A549 (cell line): ENCODE data around the gene CPA5. TPM values are rescaled to one million over a fixed set of nuclear protein-coding genes. Genes with fewer than 3 reads are reported as not detected.

Source experiments
- ATAC-seq, 2 experiments: fragments of 200-7000 bp in 1 of 2; fragments of >200 bp in 1 of 2; cut with Nextera tagmentation in 1 of 2; cut with Tn5 transposase in 1 of 2; 3 replicates each; pipeline versions ENCODE4 v1.8.0 to v1.9.1; 2018 to 2020; ENCODE audit warnings: mild to moderate bottlenecking in 1 of 2, moderate library complexity in 1 of 2
- CTCF ChIA-PET: fragments of 300-600 bp; sonication (Branson Sonifier 250); formaldehyde crosslinking; extraction: SDS; loops from one replicate; lab custom pipeline; 2021; ENCODE audit warnings: antibody characterized with exemption, inconsistent platforms; lab: Yijun Ruan, JAX
- POLR2A ChIA-PET: fragments of 350-600 bp; formaldehyde crosslinking; extraction: SDS; loops from one replicate; lab custom pipeline; 2021; ENCODE audit warnings: antibody characterized with exemption, inconsistent platforms; lab: Yijun Ruan, JAX
- DNase-seq, 2 experiments: peaks; one replicate each; pipeline versions ENCODE4 v3.0.0 to v3.0.0-alpha.2; 2011 to 2016; ENCODE audit warnings: low read depth in 1 of 2, low spot score in 1 of 2
- FAIRE-seq: peaks from 2 replicates; lab custom pipeline; 2011; peaks lifted over from hg19 to GRCh38; lab: Jason Lieb, UNC
- H3K27ac ChIP-seq, 2 experiments: fragments of >200 bp; sonication (Bioruptor Twin); formaldehyde crosslinking; 3 replicates each; pipeline ENCODE4 v1.5.1; 2016 to 2017
- H3K4me1 ChIP-seq: fragments of >200 bp; sonication (Bioruptor Twin); formaldehyde crosslinking; 3 replicates; pipeline ENCODE4 v1.6.1; 2016
- H3K4me2 ChIP-seq: fragments of >200 bp; sonication (Bioruptor Twin); formaldehyde crosslinking; 3 replicates; pipeline ENCODE4 v1.6.1; 2016
- H3K4me3 ChIP-seq: fragments of >200 bp; sonication (Bioruptor Twin); formaldehyde crosslinking; 3 replicates; pipeline ENCODE4 v1.5.1; 2016
- H3K9me3 ChIP-seq: fragments of >200 bp; sonication (Bioruptor Twin); formaldehyde crosslinking; 3 replicates; pipeline ENCODE4 v1.6.1; 2016
- CBX8 ChIP-seq: fragments of 200-600 bp; sonication (generic); IDR thresholded peaks from 2 replicates; pipeline ENCODE4 v1.6.1; 2016
- CHD4 ChIP-seq: fragments of 200-600 bp; sonication (generic); IDR thresholded peaks from 2 replicates; pipeline ENCODE4 v1.6.1; 2016; ENCODE audit warnings: antibody characterized with exemption, mild to moderate bottlenecking, borderline replicate concordance
- CTCF ChIP-seq: fragments of >200 bp; sonication (Bioruptor Twin); formaldehyde crosslinking; IDR thresholded peaks from 3 replicates; pipeline ENCODE4 v1.5.1; 2016
- EHF ChIP-seq: fragments of 250-450 bp; sonication (Bioruptor Pico); IDR thresholded peaks from 2 replicates; pipeline ENCODE4 v1.5.0; 2020; ENCODE audit warnings: mild to moderate bottlenecking
- ELK1 ChIP-seq: fragments of 150-350 bp; IDR thresholded peaks from 2 replicates; pipeline ENCODE4 v1.6.1; 2014; ENCODE audit warnings: low read depth, mild to moderate bottlenecking, low read length
- FOSB ChIP-seq: fragments of 250-450 bp; sonication (Bioruptor Pico); IDR thresholded peaks from 2 replicates; pipeline ENCODE4 v1.5.0; 2020; ENCODE audit warnings: mild to moderate bottlenecking, moderate library complexity
- GATA3 ChIP-seq: IDR thresholded peaks from 2 replicates; pipeline ENCODE4 v1.6.1; 2012; ENCODE audit warnings: borderline replicate concordance
- HDAC2 ChIP-seq: fragments of 200-600 bp; sonication (generic); IDR thresholded peaks from 2 replicates; pipeline ENCODE4 v1.6.1; 2016
- HEYL ChIP-seq: fragments of 250-450 bp; sonication (Bioruptor Pico); IDR thresholded peaks from 2 replicates; pipeline ENCODE4 v1.8.0; 2021; ENCODE audit warnings: mild to moderate bottlenecking, moderate library complexity
- HMGXB4 ChIP-seq: fragments of 250-450 bp; sonication (Bioruptor Pico); IDR thresholded peaks from 2 replicates; pipeline ENCODE4 v1.5.0; 2021; ENCODE audit warnings: mild to moderate bottlenecking, moderate library complexity, borderline replicate concordance
- HOXB13 ChIP-seq: fragments of 250-450 bp; sonication (Bioruptor Pico); IDR thresholded peaks from 2 replicates; pipeline ENCODE4 v1.5.0; 2020; ENCODE audit warnings: low read depth, mild to moderate bottlenecking, moderate library complexity
- JUN ChIP-seq, 2 experiments: fragments of >200 bp; sonication (Bioruptor Twin); formaldehyde crosslinking; IDR thresholded peaks; 2 replicates in 1 of 2; 3 replicates in 1 of 2; pipeline ENCODE4 v1.6.1; 2016 to 2017
- JUNB ChIP-seq: fragments of >200 bp; sonication (Bioruptor Twin); formaldehyde crosslinking; IDR thresholded peaks from 2 replicates; pipeline ENCODE4 v1.6.1; 2016
- KDM1A ChIP-seq: fragments of 200-600 bp; sonication (generic); IDR thresholded peaks from 2 replicates; pipeline ENCODE4 v1.6.1; 2016; ENCODE audit warnings: low read depth, mild to moderate bottlenecking
- KDM5A ChIP-seq: fragments of 200-600 bp; sonication (generic); IDR thresholded peaks from 2 replicates; pipeline ENCODE4 v1.6.1; 2016; ENCODE audit warnings: antibody characterized with exemption, mild to moderate bottlenecking
- MAFK ChIP-seq: fragments of 450-650 bp; IDR thresholded peaks from 2 replicates; pipeline ENCODE4 v1.6.1; 2014; ENCODE audit not compliant: partially characterized antibody
- MYC ChIP-seq: IDR thresholded peaks from 2 replicates; pipeline ENCODE4 v1.6.1; 2012; ENCODE audit warnings: mild to moderate bottlenecking, inconsistent platforms, low read length, improper control_type of control experiment, borderline replicate concordance
- RCOR1 ChIP-seq: fragments of 150-350 bp; IDR thresholded peaks from 2 replicates; pipeline ENCODE4 v1.6.1; 2014; ENCODE audit warnings: antibody characterized with exemption, low read length, low read depth
- RFX5 ChIP-seq: fragments of 450-650 bp; IDR thresholded peaks from 2 replicates; pipeline ENCODE4 v1.7.1; 2014; ENCODE audit warnings: antibody characterized with exemption, mild to moderate bottlenecking, moderate library complexity
- SMC3 ChIP-seq: fragments of >200 bp; sonication (Bioruptor Twin); formaldehyde crosslinking; IDR thresholded peaks from 3 replicates; pipeline ENCODE4 v1.6.1; 2018; ENCODE audit warnings: inconsistent platforms
- TFCP2L1 ChIP-seq: fragments of 250-450 bp; sonication (Bioruptor Pico); IDR thresholded peaks from 2 replicates; pipeline ENCODE4 v1.5.0; 2021; ENCODE audit warnings: mild to moderate bottlenecking
- ZSCAN20 ChIP-seq: fragments of 250-450 bp; sonication (Bioruptor Pico); IDR thresholded peaks from 2 replicates; pipeline ENCODE4 v1.8.0; 2022; ENCODE audit warnings: mild to moderate bottlenecking, moderate library complexity
- WGBS: methylation state at CpG from one replicate; pipeline ENCODE4 v1.1.6; 2017; ENCODE audit errors: missing lambda C conversion rate; 5-methylcytosine and 5-hydroxymethylcytosine counted together
- polyA plus RNA-seq, 4 experiments: library from polyadenylated mRNA; depleted of rRNA in 3 of 4; stranded (reverse); fragments of >200 nt; fragmentation: RNase III in 1 of 4; extraction: RNeasy Plus Mini Kit Qiagen cat#74134 plus additional on column Dnase treatment in 1 of 4; gene quantifications; 2 replicates in 3 of 4; 3 replicates in 1 of 4; pipeline ENCODE4 v1.2.3, GENCODE V29; 2011 to 2017

Gene CPA5
- polyA plus RNA-seq, 2 of the 4 experiments (the other 2 are of a cell fraction), result not detected

GRCh38 chr7:130409712-130410072 lies 65.1 kb downstream of the CPA5 start:
- no peak for TF ChIP-seq MAFK
- FAIRE-seq, result no peak
- Histone ChIP-seq H3K27ac (no peak overlapping the region), H3K4me2 (no peak overlapping the region), H3K9me3 (no peaks in the 10 kb centered on the region), H3K4me3 (no peak overlapping the region), H3K4me1 (no peaks in the 10 kb centered on the region)
- no peak for DNase-seq
- WGBS, result 90% methylated on average over 4 of the region's 4 CpGs
- ChIA-PET CTCF (no interaction called here), POLR2A (no interaction called here)
- ATAC-seq, result no peak

- Histone ChIP-seq H3K4me1 (no peaks in the 10 kb centered on the region), H3K4me3 (no peak overlapping the region), H3K9me3 (no peaks in the 10 kb centered on the region), H3K4me2 (no peak overlapping the region), H3K27ac (no peak overlapping the region)
- ATAC-seq (no peak), FAIRE-seq (no peak), DNase-seq (no peak)
- ChIA-PET POLR2A (no interaction called here), CTCF (no interaction called here)
- no peak for TF ChIP-seq HOXB13 (CRISPR knock-in tag)
- TF ChIP-seq CTCF, result no peak
- TF ChIP-seq HDAC2, result no peak
- TF ChIP-seq TFCP2L1, result no peak
- TF ChIP-seq KDM5A, result no peak
- no peak for TF ChIP-seq SMC3
- TF ChIP-seq HMGXB4 (CRISPR knock-in tag), result no peak
- 86% methylated on average over 4 of the region's 4 CpGs for WGBS
These were observed 66.4 kb downstream of the CPA5 start for GRCh38 chr7:130410868-130411541.

- no peaks in the 10 kb centered on the region for H3K4me1 ChIP-seq
- no peak for TF ChIP-seq HEYL (CRISPR knock-in tag)
- no peak for TF ChIP-seq MYC
- TF ChIP-seq HMGXB4 (CRISPR knock-in tag), result no peak
- TF ChIP-seq, all 56 proteins: peak for 0
- FAIRE-seq (no peak), ATAC-seq (no peak), DNase-seq (no peak)
- Histone ChIP-seq H3K4me2 (no peak overlapping the region), H3K9me3 (no peaks in the 10 kb centered on the region), H3K27ac (no peak overlapping the region), H3K4me3 (no peak overlapping the region)
- ChIA-PET CTCF (interaction anchor here (0.7 to 1.8 kb wide), 2 partner anchors 9 to 419 kb away, joined by 4 to 6 read pairs; no protein-coding TSS in a partner anchor), POLR2A (no interaction called here)
- 97% methylated on average over 4 of the region's 4 CpGs for WGBS
These were observed 68.6 kb downstream of the CPA5 start for GRCh38 chr7:130413201-130413600.

GRCh38 chr7:130415006-130415405 lies 70.4 kb downstream of the CPA5 start:
- no peak for DNase-seq

More at GRCh38 chr7:130415006-130415405, 70.4 kb downstream of the CPA5 start:
- Histone ChIP-seq H3K9me3 (no peaks in the 10 kb centered on the region), H3K27ac (no peak overlapping the region), H3K4me3 (no peak overlapping the region), H3K4me1 (no peaks in the 10 kb centered on the region), H3K4me2 (no peak overlapping the region)
- TF ChIP-seq JUN (IDR thresholded peaks at IDR 0.05), result no peak
- no peak for TF ChIP-seq MYC
- TF ChIP-seq FOSB, result no peak
- no peak for TF ChIP-seq RFX5
- no peak for TF ChIP-seq MAFK
- TF ChIP-seq HDAC2, result no peak
- TF ChIP-seq ZSCAN20, result no peak
- no peak for TF ChIP-seq CTCF
- TF ChIP-seq EHF (CRISPR knock-in tag), result no peak
- no peak for TF ChIP-seq RCOR1
- no peak for TF ChIP-seq ELK1
- no peak for TF ChIP-seq HEYL (CRISPR knock-in tag)
- TF ChIP-seq JUNB, result no peak
- no peak for TF ChIP-seq CHD4
- TF ChIP-seq CBX8, result no peak
- TF ChIP-seq GATA3, result no peak
- TF ChIP-seq KDM1A, result no peak
- FAIRE-seq, result no peak
- POLR2A ChIA-PET, result no interaction called here
- ATAC-seq, result no peak
- CTCF ChIA-PET, result no interaction called here
